MM.1S (cell line): Measurements from ENCODE around the gene PRKCA.

Experiments used
- CTCF ChIP-seq: fragments of 300-600 bp; sonication (generic); IDR thresholded peaks from 2 replicates; pipeline ENCODE4 v1.5.1; 2016; ENCODE audit warnings: antibody characterized with exemption, low read length, mixed read lengths
- EZH2 ChIP-seq: fragments of 300-600 bp; sonication (generic); optimal IDR thresholded peaks from 2 replicates; pipeline ENCODE3; 2017; ENCODE audit warnings: low read depth, mild to moderate bottlenecking, antibody characterized with exemption, low read length, mixed read lengths
- EZH2phosphoT487 ChIP-seq: fragments of 300-600 bp; sonication (generic); IDR thresholded peaks from 2 replicates; pipeline ENCODE4 v1.6.1; 2018; ENCODE audit warnings: antibody characterized with exemption, low read length

- TF ChIP-seq CTCF (no peak), EZH2phosphoT487 (no peak), EZH2 (no peak)
These were observed 69.8 kb downstream of the PRKCA start for GRCh38 chr17:66372182-66372581.
